GM19099 (cell line): Measurements from ENCODE around the gene HTR1A.

Experiments
- POLR2A ChIP-seq: IDR thresholded peaks from 3 replicates; pipeline ENCODE4 v1.6.1; 2011; ENCODE audit warnings: low read depth; ENCODE audit not compliant: insufficient read length; ENCODE audit errors: extremely low read depth

The HTR1A gene

GRCh38 chr5:63962279-63962678 is at the start of gene HTR1A:
Gene HTR1A (minus strand): TSS chr5:63962445. CDS start chr5:63961719, 726 bp downstream.
- TF ChIP-seq POLR2A, result no peak

- TF ChIP-seq POLR2A, result no peak
Observed at GRCh38 chr5:64003966-64004365, 41.7 kb upstream of the HTR1A start.

- TF ChIP-seq POLR2A, result no peak
Observed at GRCh38 chr5:64000096-64000495, 37.9 kb upstream of the HTR1A start.

- no peak for TF ChIP-seq POLR2A
Observed at GRCh38 chr5:63987053-63987452, 24.8 kb upstream of the HTR1A start.

GRCh38 chr5:63981864-63982263 is 19.6 kb upstream of the HTR1A start:
- no peak for TF ChIP-seq POLR2A

GRCh38 chr5:63963926-63964325 is 1.7 kb upstream of the HTR1A start:
- no peak for TF ChIP-seq POLR2A

GRCh38 chr5:63963080-63963735 is 963 bp upstream of the HTR1A start:
- TF ChIP-seq POLR2A, result no peak

- no peak for TF ChIP-seq POLR2A
Observed at GRCh38 chr5:63961598-63962161, 565 bp downstream of the HTR1A start.

- no peak for TF ChIP-seq POLR2A
Observed at GRCh38 chr5:63961125-63961597, 1.1 kb downstream of the HTR1A start.

GRCh38 chr5:63960646-63961045 is 1.6 kb downstream of the HTR1A start:
- no peak for TF ChIP-seq POLR2A

GRCh38 chr5:63959177-63959982 is 2.9 kb downstream of the HTR1A start:
- no peak for TF ChIP-seq POLR2A

GRCh38 chr5:63958654-63959053 is 3.6 kb downstream of the HTR1A start:
- TF ChIP-seq POLR2A, result no peak

- TF ChIP-seq POLR2A, result no peak
Observed at GRCh38 chr5:63957617-63958016, 4.6 kb downstream of the HTR1A start.

- no peak for TF ChIP-seq POLR2A
Observed at GRCh38 chr5:63953217-63953616, 9.0 kb downstream of the HTR1A start.

- no peak for TF ChIP-seq POLR2A
Observed at GRCh38 chr5:63935103-63935502, 27.1 kb downstream of the HTR1A start.

- no peak for TF ChIP-seq POLR2A
Observed at GRCh38 chr5:63931836-63932235, 30.4 kb downstream of the HTR1A start.
